HT-29 (cell line): ENCODE data around the gene PUM1. TPM values are rescaled to one million over a fixed set of nuclear protein-coding genes. Genes with fewer than 3 reads are reported as not detected.
A peak's percentile ranks its signal among the peaks of the same experiment; 100 is the strongest.

ENCODE experiments used
- DNase-seq: peaks from one replicate; pipeline ENCODE4 v3.0.0-alpha.2; 2015; ENCODE audit warnings: low spot score
- total RNA-seq: library from RNA; depleted of rRNA; stranded (reverse); fragments of >200 nt; shearing (Covaris generic); gene quantifications from 2 replicates; pipeline ENCODE4 v1.2.3, GENCODE V29; 2014

The PUM1 gene
- total RNA-seq, 1 experiment from 2014 or later: 59.0 TPM

DNA sequence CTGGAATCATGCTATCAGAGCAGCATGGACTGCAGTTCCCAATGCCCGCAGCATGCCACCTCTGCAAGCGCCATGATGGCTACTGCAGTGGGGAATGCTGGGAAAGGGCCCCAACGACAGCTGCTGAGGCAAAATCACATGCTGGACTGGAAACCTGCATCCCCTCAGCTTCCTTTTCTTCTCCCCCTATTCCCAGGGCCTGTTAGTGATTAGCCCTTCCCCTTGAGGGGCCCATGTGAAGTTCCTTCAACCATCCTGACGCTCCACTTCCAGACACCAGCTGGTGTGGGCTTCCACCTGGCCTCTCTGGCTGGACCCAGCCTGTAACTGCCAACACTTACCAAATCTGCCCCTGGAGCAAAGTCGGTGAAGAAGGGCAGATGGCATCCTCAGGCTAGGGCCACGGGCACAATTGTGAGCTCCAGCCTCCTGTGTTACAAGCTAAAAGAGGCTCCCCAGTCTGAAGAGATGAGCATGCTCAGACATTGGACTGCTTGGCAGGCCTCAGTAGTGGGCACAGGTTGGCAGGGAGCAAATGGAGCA, 134.8 kb downstream of the PUM1 start:
- DNase-seq: no peak

DNA sequence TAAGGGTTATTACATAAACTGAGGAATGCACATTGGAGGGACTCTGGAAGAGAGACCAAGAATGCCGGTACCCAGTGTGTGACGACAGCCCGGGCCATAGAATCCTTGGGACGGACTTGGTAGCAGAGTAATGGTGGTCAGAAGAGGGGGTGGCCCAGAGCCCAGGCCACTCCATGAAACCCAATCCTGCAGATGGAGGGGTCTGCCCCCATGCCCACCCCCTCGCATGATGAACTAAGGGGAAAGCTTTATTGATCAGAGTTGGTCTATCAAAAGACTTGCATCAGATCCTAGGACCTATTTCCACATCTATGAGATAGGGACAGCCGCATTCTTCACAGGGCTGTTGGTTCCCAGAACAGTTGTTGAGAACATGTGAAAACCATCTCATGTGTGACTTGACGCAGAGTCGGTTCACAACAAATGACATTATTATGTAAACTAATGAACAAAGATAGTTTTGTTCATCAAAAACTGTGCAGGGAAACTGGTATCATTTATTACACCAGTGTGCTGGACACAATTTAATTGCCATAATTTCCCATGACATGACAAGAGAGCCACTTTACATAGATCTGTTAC, 135.5 kb downstream of the PUM1 start:
- DNase-seq: no peak

DNA sequence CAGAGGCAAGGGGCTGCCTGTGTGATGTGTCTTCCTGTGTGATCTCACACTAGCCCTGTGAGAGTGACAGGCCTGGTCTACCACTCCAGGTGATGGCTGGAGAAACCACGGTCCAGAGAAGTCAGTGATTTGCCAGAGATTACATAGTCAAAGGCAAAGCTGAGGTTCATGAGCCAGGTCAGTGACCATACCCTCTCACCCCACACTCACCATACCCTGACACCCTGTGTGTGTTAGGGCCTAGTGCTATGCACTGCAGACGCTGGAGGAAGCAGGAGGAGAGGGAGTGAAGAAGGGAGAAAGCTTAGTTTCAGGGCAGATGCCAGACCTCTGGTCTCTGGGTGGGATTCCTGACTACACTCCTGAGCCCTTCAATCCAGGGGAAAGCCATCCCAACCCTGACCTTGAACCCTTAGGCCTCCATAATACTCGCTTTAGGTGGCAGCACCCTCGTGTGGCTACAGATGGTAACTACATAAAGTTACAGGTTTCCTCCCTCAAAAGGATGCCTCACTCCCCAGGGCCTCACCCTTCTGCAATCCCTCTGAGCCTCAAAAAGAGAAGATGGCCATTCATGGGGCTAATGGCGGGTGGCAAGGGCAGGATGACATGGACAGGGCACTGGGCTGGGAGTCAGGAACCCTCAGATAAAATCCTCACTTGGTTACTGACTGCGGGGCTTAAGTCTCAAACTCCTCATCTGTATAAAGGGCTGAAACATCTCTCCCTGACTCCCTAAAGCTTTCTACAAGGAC, 136.2 kb downstream of the PUM1 start:
- peak; percentile 57 for DNase-seq

DNA sequence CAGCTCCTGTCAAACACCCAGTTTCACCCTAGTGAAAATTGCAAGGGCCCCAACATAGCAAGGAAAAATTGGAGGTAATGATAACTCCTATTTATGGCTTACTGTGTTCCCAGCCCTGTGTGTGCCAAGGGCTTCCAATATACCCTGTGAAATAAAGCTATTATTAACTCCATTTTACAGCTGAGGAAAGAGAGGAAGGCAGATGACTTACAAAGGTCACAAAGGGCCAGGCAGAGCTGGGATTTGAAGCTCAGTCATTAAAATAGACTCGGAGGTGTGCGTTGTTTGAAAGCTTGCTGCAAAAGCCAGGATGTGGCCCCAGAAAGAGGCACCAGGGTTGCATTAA, 136.8 kb downstream of the PUM1 start:
- DNase-seq: no peak

DNA sequence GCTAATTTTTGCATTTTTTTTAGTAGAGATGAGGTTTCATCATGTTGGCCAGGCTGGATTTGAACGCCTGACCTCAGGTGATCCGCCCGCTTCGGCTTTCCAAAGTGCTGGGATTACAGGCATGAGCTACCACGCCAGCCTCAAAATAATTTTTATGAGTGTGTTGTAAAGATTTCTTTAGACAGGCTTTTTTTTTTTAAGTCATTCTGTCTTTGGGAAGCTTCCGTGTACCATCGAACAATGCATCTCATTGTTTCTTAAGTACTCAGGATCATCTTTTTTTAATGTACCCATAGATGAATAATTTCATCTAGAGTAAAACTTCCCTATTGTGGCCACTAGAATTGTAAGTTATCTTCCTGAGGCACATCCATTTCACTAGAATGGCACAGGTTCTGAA, 137.3 kb downstream of the PUM1 start:
- no peak for DNase-seq

DNA sequence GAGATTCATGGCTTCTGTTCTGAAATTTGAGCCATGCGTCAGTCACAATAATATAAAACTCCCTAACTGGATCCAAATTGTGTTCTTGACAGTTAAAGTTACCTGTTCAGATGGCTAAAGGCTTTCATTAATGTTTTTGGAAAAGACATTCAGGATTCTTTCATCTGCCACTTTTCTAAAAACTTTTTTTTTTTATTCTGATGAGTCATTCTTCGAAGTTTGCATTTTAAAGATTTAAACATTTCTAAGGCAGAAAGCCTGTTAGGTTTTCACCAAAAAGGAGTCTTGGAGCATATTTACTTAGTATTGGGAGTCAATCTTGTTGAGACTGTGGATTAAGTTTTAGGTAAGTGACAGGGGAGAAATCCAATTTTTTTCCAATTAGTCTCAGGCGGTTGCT, 138.1 kb downstream of the PUM1 start:
- no peak for DNase-seq

DNA sequence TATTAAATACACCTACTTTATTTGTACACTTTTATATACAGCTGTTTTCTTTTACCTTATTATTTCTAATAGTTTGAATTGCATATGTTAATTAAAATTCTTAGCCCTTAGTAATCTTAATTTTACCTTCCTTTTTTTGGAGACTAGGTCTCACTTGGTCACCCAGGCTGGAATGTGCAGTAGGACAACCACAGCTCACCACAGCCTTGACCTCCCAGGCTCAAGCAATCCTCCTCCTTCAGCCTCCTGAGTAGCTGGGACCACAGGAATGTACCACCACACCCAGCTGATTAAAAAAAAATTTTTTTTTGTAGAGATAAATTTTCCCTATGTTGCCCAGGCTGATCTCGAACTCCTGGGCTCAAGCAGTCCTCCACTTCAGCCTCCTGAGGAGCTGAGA, 141.9 kb downstream of the PUM1 start:
- no peak for DNase-seq

DNA sequence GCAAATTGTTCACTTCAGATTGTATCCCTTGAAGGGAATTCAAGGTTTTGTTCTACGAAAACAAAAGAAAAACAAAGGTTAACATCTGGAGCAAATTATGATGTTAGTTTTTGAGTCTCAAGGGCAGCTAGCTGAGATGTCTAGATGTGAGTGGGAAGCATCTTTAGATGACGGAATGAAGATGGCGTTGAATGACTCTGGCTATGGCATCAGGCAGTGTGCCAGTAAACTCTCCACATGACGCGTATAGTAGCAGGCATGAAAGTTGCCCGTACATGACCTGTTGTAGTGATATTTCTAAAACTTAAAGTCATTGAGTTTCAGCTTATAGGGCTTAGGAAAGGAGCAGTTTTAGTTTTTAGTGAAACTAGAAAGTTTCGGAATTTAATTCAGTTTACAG, 144.7 kb downstream of the PUM1 start:
- no peak for DNase-seq

DNA sequence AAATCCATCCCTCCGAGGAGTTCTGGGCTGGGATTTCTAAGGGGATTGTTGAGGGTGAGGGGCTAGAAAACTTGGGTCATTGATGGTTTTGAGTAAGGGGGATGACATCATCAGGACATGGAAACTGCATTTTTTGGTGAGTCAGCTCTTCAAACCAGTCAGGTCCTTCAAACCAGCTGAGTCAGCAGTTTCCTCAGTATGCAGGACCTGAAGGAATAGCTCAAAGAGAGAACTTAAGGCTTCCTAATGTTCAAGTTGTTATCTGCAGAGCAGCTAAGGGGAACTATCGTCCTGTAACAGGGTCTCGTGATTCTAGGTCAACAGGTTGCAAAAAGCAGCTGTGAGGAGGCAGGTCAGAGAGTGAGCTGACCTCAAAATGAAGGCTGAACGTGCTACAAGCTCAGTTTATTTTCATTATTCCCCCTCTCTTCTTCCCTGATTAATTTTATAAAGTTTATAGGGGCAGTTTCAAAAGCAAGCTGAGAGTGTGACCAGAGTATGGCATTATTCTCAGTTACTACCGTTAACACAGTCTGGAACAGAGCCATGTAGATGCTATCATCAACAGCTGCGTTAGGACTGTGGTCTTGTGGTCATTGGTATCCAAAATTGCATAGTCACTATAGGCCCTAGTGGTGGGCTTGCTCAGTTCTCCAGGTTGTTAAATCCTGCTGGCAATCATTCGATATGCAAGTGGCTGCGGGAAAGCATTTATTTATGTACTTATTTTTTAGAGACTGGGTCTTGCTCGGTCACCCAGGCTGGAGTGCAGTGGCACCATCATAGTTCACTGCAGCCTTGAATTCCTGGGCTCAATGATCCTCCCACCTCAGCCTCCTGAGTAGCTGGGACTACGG, 146.3 kb downstream of the PUM1 start:
- no peak for DNase-seq

DNA sequence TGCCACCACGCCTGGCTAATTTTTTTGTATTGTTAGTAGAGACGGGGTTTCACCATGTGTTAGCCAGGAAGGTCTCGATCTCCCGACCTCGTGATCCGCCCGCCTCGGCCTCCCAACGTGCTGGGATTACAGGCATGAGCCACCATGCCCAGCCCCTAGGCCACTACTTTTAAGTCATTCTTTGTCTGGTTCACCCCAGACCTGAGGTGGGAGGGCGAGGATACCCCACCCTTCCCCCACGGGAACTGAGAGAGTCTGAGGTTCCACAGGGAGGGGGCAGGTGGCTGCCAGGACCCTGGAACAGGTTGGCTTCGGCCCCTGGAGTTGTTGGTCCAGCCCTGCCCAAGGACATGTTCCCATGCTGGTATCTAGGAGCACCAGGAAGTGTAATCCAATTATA, 149.2 kb downstream of the PUM1 start:
- DNase-seq: no peak

DNA sequence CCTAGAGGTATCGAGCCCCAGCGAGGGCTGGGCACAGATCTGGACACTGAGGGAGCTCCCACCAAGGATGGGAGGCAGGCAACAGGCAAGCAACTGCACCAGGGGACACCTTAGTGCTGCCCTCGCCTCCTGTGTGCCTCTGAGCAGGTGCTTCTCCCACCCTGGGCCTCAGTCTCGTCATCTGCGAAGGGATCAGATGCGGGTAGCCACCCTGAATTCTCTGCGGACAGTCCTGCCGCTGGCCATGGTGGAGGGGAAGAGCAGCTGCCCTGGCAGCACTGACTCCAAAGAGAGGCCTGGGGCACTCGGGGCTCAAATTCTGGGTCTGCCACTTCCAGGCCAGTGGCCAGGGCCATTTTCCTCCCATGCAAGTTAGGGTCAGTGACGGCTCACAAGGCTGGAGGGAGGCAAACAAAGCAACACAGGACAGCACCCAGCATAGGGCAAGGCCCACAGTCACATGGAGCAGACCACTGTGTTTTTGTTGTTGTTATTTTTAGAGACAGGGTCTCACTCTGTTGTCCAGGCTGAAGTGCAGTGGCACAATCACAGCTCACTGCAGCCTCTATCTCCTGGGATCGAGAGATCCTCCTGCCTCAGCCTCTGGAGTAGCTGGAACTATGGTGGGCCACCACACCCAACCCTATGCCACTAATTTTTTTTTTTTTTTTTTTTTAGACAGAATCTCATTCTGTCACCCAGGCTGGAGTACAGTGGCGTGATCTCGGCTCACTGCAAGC, 149.9 kb downstream of the PUM1 start:
- DNase-seq: no peak

DNA sequence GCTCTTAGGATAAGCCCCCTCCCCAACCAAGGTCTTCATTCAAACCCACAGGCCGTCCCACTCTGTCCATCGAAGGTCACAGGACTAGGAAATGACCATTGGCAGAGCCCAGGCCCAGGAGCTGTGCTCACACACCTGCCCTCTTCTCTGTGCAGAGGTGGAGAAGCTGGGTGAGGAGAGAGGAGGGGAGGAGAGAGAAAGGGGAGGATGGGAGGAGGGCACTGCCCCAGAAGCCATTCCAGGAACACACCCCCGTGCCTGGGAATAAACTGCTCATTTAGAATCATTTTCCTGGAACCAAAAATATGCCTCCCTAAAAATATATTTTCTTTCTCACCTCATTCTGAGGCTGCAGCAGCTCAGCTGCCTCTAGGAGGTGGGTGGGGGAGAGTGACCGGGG, 150.6 kb downstream of the PUM1 start:
- no peak for DNase-seq

DNA sequence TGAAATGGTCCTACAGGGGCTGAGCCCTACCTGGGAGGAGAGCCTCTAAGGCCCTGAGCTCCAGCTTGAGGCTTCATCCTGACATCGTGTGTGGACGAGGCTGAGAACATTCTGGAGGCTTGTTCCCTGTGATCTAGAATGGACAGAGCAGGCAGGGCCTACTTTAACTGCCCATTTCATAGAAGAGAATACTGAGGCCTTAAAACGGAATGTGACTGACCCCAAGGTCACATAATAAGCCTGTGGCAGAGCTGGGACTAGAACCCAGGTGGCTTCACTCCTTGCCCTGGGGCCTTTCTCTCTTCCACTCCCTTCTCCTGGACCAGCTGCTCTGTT, 151.0 kb downstream of the PUM1 start:
- no peak for DNase-seq

DNA sequence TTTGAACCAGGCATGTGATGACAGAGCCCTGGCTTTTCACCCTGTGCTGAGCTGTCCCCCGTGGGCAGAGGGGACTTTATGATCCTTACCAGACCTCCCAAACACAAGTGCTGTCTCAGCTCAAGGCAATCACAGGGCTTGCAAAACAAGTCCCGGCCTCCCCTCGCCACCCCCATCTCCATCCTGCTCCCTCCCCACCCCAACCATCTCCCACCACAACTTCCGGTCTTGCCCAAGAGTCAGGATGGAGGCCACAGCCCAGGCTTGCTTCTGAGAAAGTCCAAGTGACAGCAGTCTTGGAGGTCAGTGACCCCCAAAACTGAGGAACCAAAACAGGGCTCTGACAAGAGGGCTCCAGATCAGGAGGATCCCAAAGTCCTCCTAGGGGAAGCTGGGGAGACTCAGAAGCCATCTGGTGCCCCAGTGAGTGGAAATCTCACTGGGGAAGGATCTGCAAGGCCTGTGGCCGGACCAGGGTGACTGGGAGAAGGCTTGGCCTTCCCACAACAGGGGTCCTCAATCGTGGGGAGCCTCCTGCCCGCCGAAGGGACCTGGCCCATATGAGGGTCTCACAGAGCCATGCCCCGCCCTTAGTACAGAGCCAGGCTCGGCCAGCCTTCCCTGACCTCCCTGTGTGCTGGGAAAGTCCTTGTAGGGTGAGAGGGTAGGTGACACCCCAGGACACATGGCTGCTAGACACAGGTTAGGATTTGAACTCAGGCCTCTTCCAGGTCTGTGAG, 152.4 kb downstream of the PUM1 start:
- DNase-seq: no peak

DNA sequence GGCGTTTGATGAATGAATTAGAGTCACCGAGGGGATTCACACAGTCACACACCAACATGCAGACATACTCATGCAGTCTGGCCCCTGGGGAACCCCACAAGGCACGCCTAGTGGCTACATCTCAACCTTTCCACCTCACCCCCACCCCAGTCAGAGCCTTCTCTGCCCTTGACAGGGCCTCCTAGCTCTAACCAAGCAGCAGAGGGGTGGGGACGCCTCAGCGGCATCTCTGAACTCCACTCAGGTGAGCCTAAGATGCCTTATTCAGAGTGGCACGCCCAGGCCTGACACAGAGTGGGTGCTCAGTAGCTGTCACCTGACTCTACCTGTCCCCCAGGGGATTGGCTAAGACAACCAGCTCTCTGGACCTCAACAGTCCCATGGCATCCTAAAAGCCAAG, 153.3 kb downstream of the PUM1 start:
- DNase-seq: no peak

DNA sequence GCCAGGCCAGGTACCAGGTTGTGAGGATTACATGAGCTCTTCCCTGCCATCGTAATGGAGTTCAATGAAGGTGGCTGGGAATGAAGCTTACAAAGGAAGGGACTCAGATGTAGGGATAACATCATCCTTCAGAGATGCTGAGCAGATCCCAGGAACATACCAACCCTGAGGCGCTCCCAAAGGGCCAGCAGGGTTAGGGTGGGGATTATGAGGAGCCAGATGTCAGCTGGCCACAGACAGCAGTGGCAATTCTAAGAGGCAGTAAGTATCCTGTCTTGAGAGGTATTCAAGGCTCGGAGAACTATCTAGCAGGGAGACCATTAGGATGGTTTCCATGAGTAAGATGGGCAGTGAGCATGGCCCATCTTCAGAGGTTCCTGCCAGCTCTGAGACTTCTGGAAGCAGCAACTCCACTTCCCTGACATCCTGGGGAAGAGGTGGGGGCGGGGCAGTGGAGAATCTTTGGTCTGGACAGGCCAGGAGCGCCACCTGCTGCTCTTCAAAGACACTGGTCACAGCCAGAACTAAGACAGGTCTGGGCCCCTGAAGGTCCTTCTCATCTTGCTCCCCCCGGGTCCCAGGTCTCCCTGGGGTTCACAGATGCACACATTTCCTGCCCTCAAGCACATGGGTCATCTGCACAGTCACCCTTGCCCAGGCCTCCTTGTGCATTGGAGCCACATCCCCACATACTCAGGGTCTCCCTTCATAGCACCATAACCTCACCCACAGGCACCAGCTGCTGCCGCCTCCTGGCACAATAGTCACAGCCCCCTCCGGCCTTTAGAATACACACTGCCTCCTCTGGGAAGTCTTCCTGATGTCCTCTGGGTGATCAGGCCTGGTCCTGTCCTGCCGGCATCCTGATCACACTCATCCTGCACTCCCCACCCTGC, 154.2 kb downstream of the PUM1 start:
- peak; percentile 89 for DNase-seq

DNA sequence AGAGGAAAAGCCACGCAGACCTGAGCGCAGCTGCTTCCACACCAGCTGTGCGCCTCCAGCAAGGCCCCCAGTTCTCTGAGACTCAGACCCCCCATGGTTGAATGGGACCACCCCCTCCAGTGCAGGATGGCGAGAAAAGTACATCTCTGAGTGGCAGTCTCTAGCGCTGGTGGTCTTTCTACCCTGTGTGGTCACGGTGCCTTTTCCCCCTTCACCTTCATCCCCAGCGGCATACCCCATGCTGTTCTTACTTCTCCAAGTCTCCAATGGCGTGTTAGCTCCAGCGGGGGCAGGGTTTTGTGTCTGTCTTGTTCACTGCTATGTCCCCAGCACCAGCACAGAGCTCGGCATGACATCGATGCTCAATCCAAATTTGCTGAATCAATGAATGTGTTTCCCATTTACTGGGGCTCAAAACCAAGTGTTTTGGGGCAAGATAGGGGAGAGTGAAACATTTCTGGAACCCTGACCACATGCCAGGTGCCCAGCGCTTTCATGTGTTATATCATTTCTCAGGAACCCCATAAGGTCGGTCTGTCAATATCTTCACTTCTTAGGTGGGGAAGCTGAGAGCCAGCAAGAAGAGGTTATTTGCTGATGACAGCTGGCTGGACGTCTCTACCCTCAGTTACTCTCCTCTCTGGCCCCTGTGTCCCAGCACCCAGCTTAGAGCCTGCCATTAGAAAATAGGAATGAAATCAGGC, 156.0 kb downstream of the PUM1 start:
- DNase-seq: no peak

DNA sequence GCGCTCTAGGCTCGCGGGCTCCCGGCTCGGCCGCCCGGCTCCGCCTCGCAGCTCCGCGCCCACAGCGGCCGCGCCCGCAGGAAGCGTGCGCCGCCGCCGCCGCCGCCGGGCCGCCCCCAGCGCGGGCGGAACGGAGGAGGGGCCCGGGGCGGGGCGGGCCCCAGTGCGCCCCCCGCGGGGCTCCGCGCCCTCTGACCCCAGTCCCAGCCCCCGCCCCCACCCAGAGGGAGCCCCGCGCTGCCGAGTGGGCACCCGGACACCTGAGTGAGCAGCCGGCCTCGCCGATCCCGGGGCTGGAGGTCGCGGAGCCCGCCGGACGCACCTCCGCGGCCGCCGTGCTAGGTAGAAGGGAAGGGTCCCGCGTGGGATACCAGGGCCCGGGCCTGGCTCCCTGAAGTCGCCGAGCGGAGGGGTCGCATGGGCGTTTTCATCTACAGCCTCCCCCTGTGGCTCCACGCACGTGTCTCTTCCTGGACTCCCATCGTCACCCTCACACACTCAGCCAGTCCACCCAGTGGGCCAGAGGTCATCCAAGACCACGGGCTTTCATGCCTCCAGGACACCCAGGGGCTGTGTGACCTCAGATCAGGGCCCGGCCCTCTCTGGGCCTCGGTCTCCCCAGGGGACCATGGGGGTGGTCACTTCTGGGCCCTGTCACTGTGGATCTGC, 156.7 kb downstream of the PUM1 start, which contains the start of gene SDC3:
TSS of gene SDC3 (minus strand) at position 63 of the 669 bp plus-strand sequence. CDS start 172 bp downstream, outside the sequence.
- DNase-seq: no peak

DNA sequence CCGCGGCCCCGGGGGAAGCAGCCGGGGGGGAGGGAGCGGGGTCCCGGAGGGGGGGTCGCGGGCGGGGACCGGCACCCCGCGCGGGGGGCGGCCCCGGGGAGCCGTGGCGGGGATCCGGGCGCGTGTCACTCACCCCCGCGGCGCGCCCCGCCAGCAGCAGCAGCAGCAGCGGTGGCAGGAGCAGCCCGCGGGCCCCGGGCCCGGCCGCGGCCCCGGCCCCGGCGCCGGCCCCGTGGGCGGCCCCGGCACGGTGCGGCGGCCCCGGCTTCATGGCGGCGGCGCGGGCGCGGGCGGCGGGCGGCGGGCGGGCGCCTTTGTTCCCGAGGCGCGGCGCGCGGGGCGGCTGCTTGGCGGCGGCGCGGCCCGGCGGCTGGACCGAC, 157.2 kb downstream of the PUM1 start:
- DNase-seq: no peak
